Esophagus squamous epithelium (tissue), 5 donors: ENCODE measurements around the gene BSDC1. TPM values are rescaled to one million over a fixed set of nuclear protein-coding genes. Genes with fewer than 3 reads are reported as not detected.

Experiments used
- DNase-seq: peaks from one replicate; lab custom pipeline; 2025; lab: John Stamatoyannopoulos, UW
- H3K27ac ChIP-seq, 4 donors: fragments of 200-600 bp; sonication (generic); one replicate each; pipeline ENCODE4 v1.5.1; 2016 to 2019; ENCODE audit warnings: mild to moderate bottlenecking in 1 of 4
- H3K27me3 ChIP-seq, 4 donors: fragments of 200-600 bp; sonication (generic); 1 replicate in 3 of 4; 2 replicates in 1 of 4; pipeline versions ENCODE4 v1.5.1 to v1.6.0; 2017 to 2021; ENCODE audit warnings: antibody characterized with exemption in 1 of 4
- H3K36me3 ChIP-seq, 3 donors: fragments of 200-600 bp; sonication (generic); one replicate each; pipeline ENCODE4 v1.5.1; 2016 to 2019
- H3K4me1 ChIP-seq, 3 donors: fragments of 200-600 bp; sonication (generic); one replicate each; pipeline ENCODE4 v1.5.1; 2017 to 2019
- H3K4me3 ChIP-seq, 4 donors: fragments of 200-600 bp; sonication (generic); 1 replicate in 3 of 4; 2 replicates in 1 of 4; pipeline ENCODE4 v1.5.1; 2016 to 2019; ENCODE audit warnings: mild to moderate bottlenecking in 2 of 4, moderate library complexity in 1 of 4
- H3K9me3 ChIP-seq, 3 donors: fragments of 200-600 bp; sonication (generic); one replicate each; pipeline ENCODE4 v1.5.1; 2016 to 2019
- CTCF ChIP-seq, 6 experiments: fragments of 450-650 bp in 4 of 6; fragments of 200-600 bp in 2 of 6; sonication (generic) in 2 of 6; IDR thresholded peaks; one replicate each; pipeline ENCODE4 v1.5.1; 2016 to 2019; ENCODE audit warnings: antibody characterized with exemption in 6 of 6, mild to moderate bottlenecking in 4 of 6, moderate library complexity in 4 of 6
- POLR2A ChIP-seq, 4 donors: fragments of 450-650 bp; IDR thresholded peaks; one replicate each; pipeline ENCODE4 v1.6.1; 2017; ENCODE audit warnings: antibody characterized with exemption in 4 of 4, mild to moderate bottlenecking in 4 of 4, moderate library complexity in 3 of 4
- WGBS, 2 donors: methylation state at CpG; one replicate each; pipeline ENCODE4 v1.1.5; 2018; 5-methylcytosine and 5-hydroxymethylcytosine counted together
- intact Hi-C: fragments of 100-400 bp; cut with DNase I; formaldehyde crosslinking; loops from one replicate; pipeline ENCODE4 v1.15.0; 2022
- total RNA-seq, 4 donors: library from RNA; depleted of rRNA; stranded (reverse); fragments of >200 nt; gene quantifications; one replicate each; pipeline ENCODE4 v1.1.0, GENCODE V29; 2016
- donor health status: DM: yes; HTN: yes; CAD: no.

BSDC1 gene
- total RNA-seq, 4 donors from 2014 or later: 42.4 to 62.2 (median 45.9) TPM

GRCh38 chr1:32349211-32349708 lies 45.0 kb downstream of the BSDC1 start:
- no peaks in the 10 kb centered on the region for H3K36me3 ChIP-seq
- no peaks in the 10 kb centered on the region for H3K9me3 ChIP-seq
- no peak overlapping the region for H3K4me3 ChIP-seq
- 51 to 54% methylated on average over 4 to 5 of the region's 8 CpGs for WGBS, 2 donors
- intact Hi-C loops: no loop called here
- peaks cover 16 to 66% (median 34%) of the 10 kb centered on the region in 3 donors for H3K4me1 ChIP-seq
- no peaks in the 10 kb centered on the region for H3K27me3 ChIP-seq
- no peak for TF ChIP-seq CTCF (IDR thresholded peaks at IDR 0.05)
- no peak for TF ChIP-seq POLR2A (IDR thresholded peaks at IDR 0.05)
- no peak for DNase-seq
- peak overlapping the region in 3 of 4 donors; percentile 16 to 58 (median 39) for H3K27ac ChIP-seq

GRCh38 chr1:32346532-32347157 lies 47.6 kb downstream of the BSDC1 start:
- no peak for TF ChIP-seq CTCF (IDR thresholded peaks at IDR 0.05)
- TF ChIP-seq POLR2A (IDR thresholded peaks at IDR 0.05): no peak
- Histone ChIP-seq H3K4me1 (peaks cover under 1 to 48% (median 17%) of the 10 kb centered on the region in 3 donors), H3K27ac (no peak overlapping the region), H3K9me3 (no peaks in the 10 kb centered on the region), H3K27me3 (no peaks in the 10 kb centered on the region), H3K36me3 (no peaks in the 10 kb centered on the region), H3K4me3 (no peak overlapping the region)
- WGBS, 2 donors: 70 to 77% methylated on average over 9 of the region's 9 CpGs
- no peak for DNase-seq
- intact Hi-C loops: no loop called here

GRCh38 chr1:32345289-32345827 lies 48.9 kb downstream of the BSDC1 start:
- H3K4me3 ChIP-seq: no peak overlapping the region
- TF ChIP-seq POLR2A (IDR thresholded peaks at IDR 0.05): no peak
- no peak for TF ChIP-seq CTCF (IDR thresholded peaks at IDR 0.05)

GRCh38 chr1:32342704-32343103 lies 51.5 kb downstream of the BSDC1 start:
- WGBS, 2 donors: 84 to 90% methylated on average over 8 to 9 of the region's 10 CpGs
- no peak overlapping the region for H3K4me3 ChIP-seq
- peaks cover 0 to 27% (median 15%) of the 10 kb centered on the region in 3 donors for H3K4me1 ChIP-seq
- no peak for DNase-seq
- TF ChIP-seq CTCF (IDR thresholded peaks at IDR 0.05): no peak
- no peak for TF ChIP-seq POLR2A (IDR thresholded peaks at IDR 0.05)
- H3K27ac ChIP-seq: no peak overlapping the region
- H3K36me3 ChIP-seq: no peaks in the 10 kb centered on the region
- H3K9me3 ChIP-seq: no peaks in the 10 kb centered on the region
- intact Hi-C loops: no loop called here
- no peaks in the 10 kb centered on the region for H3K27me3 ChIP-seq

More at GRCh38 chr1:32345289-32345827, 48.9 kb downstream of the BSDC1 start:
- WGBS, 2 donors: 47 to 59% methylated on average over 5 to 7 of the region's 8 CpGs
- Histone ChIP-seq H3K4me1 (peaks cover 0 to 39% (median 15%) of the 10 kb centered on the region in 3 donors), H3K9me3 (no peaks in the 10 kb centered on the region), H3K27me3 (no peaks in the 10 kb centered on the region), H3K36me3 (no peaks in the 10 kb centered on the region), H3K27ac (no peak overlapping the region)
- no peak for DNase-seq
- intact Hi-C loops: no loop called here

GRCh38 chr1:32341971-32342370 lies 52.3 kb downstream of the BSDC1 start:
- peaks cover 5 to 34% (median 21%) of the 10 kb centered on the region in 3 donors for H3K4me1 ChIP-seq

More at GRCh38 chr1:32341971-32342370, 52.3 kb downstream of the BSDC1 start:
- WGBS, 2 donors: 37 to 60% methylated on average over 2 to 3 of the region's 5 CpGs
- DNase-seq: no peak
- Histone ChIP-seq H3K4me3 (peak overlapping the region in 1 of 4 donors; percentile 6), H3K27me3 (peaks cover 0 to 1% (median 0%) of the 10 kb centered on the region in 4 donors), H3K9me3 (no peaks in the 10 kb centered on the region), H3K27ac (peak overlapping the region in 1 of 4 donors; percentile 2), H3K36me3 (no peaks in the 10 kb centered on the region)
- TF ChIP-seq CTCF (IDR thresholded peaks at IDR 0.05): no peak
- TF ChIP-seq POLR2A (IDR thresholded peaks at IDR 0.05): no peak
- intact Hi-C loops: no loop called here
